Breast epithelium (tissue), 4 donors: Measurements from ENCODE around the gene STX2. TPM values are rescaled to one million over a fixed set of nuclear protein-coding genes. Genes with fewer than 3 reads are reported as not detected.
"Not testable (repeated sequence)": the region's sequence is repeated elsewhere in the genome, so short reads cannot be mapped to it uniquely, and the experiment has no call there.

Source experiments
- DNase-seq, 2 donors: peaks; one replicate each; pipeline ENCODE4 v3.0.0-alpha.2; 2019; ENCODE audit warnings: low spot score in 2 of 2
- H3K27ac ChIP-seq, 2 donors: fragments of 200-600 bp; sonication (generic) in 1 of 2; one replicate each; pipeline ENCODE4 v1.5.1; 2016 to 2019; ENCODE audit warnings: mild to moderate bottlenecking in 1 of 2
- H3K27me3 ChIP-seq, 2 donors: fragments of 200-600 bp; sonication (generic) in 1 of 2; one replicate each; pipeline versions ENCODE4 v1.5.1 to v1.6.0; 2017 to 2019; ENCODE audit warnings: control low read depth in 1 of 2, mild to moderate bottlenecking in 1 of 2
- H3K36me3 ChIP-seq: fragments of 200-600 bp; one replicate; pipeline ENCODE4 v1.5.1; 2019
- H3K4me1 ChIP-seq, 2 donors: fragments of 200-600 bp; sonication (generic); one replicate each; pipeline ENCODE4 v1.5.1; 2016 to 2019; ENCODE audit warnings: control low read depth in 1 of 2
- H3K4me3 ChIP-seq, 3 donors: fragments of 200-600 bp; sonication (generic); 1 replicate in 2 of 3; 2 replicates in 1 of 3; pipeline ENCODE4 v1.5.1; 2016 to 2019; ENCODE audit warnings: mild to moderate bottlenecking in 3 of 3, moderate library complexity in 2 of 3
- H3K9me3 ChIP-seq, 2 donors: fragments of 200-600 bp; sonication (generic) in 1 of 2; one replicate each; pipeline ENCODE4 v1.5.1; 2016 to 2019; ENCODE audit warnings: control low read depth in 1 of 2
- CTCF ChIP-seq, 3 donors: fragments of 450-650 bp; IDR thresholded peaks; one replicate each; pipeline ENCODE4 v1.5.1; 2016 to 2017; ENCODE audit warnings: antibody characterized with exemption in 3 of 3, mild to moderate bottlenecking in 3 of 3, moderate library complexity in 3 of 3
- POLR2A ChIP-seq: fragments of 450-650 bp; IDR thresholded peaks from one replicate; pipeline ENCODE4 v1.6.1; 2016; ENCODE audit warnings: antibody characterized with exemption, mild to moderate bottlenecking, moderate library complexity
- POLR2AphosphoS5 ChIP-seq, 3 donors: sonication (generic); formaldehyde crosslinking; IDR thresholded peaks; one replicate each; pipeline ENCODE4 v1.6.1; 2017; ENCODE audit warnings: antibody characterized with exemption in 3 of 3
- intact Hi-C: fragments of 100-400 bp; cut with DNase I; formaldehyde crosslinking; loops from one replicate; pipeline ENCODE4 v1.15.1; 2023; ENCODE audit warnings: low total_unique reads
- total RNA-seq, 3 donors: library from RNA; depleted of rRNA; stranded (reverse); fragments of >200 nt; gene quantifications; one replicate each; pipeline ENCODE4 v1.1.0, GENCODE V29; 2016

Gene STX2
- total RNA-seq, 3 donors from 2014 or later: 11.6 to 23.2 (median 15.4) TPM

GRCh38 chr12:130868412-130868811, 29.4 kb upstream of the STX2 start:
- Histone ChIP-seq H3K36me3 (no peaks in the 10 kb centered on the region), H3K27me3 (no peaks in the 10 kb centered on the region), H3K27ac (no peak overlapping the region), H3K4me3 (no peak overlapping the region), H3K4me1 (peaks cover 0 to 7% of the 10 kb centered on the region in 2 donors), H3K9me3 (no peaks in the 10 kb centered on the region)
- DNase-seq: no peak
- intact Hi-C loops: no loop called here
- TF ChIP-seq POLR2AphosphoS5 (IDR thresholded peaks at IDR 0.05): no peak
- TF ChIP-seq POLR2A: no peak
- TF ChIP-seq CTCF (IDR thresholded peaks at IDR 0.05): no peak

GRCh38 chr12:130863298-130863697, 24.2 kb upstream of the STX2 start:
- intact Hi-C loops: no loop called here
- Histone ChIP-seq H3K4me1 (no peaks in the 10 kb centered on the region), H3K9me3 (no peaks in the 10 kb centered on the region), H3K4me3 (no peak overlapping the region), H3K27ac (no peak overlapping the region), H3K36me3 (no peaks in the 10 kb centered on the region), H3K27me3 (no peaks in the 10 kb centered on the region)
- no peak for TF ChIP-seq POLR2A
- TF ChIP-seq POLR2AphosphoS5 (IDR thresholded peaks at IDR 0.05): no peak
- TF ChIP-seq CTCF (IDR thresholded peaks at IDR 0.05): no peak
- DNase-seq: no peak

GRCh38 chr12:130862771-130863170, 23.7 kb upstream of the STX2 start:
- intact Hi-C loops, H3K27me3 ChIP-seq, H3K27ac ChIP-seq, H3K36me3 ChIP-seq, DNase-seq, H3K4me3 ChIP-seq, H3K4me1 ChIP-seq, H3K9me3 ChIP-seq: not testable (repeated sequence)

GRCh38 chr12:130862161-130862560, 23.1 kb upstream of the STX2 start:
- H3K4me3 ChIP-seq: no peak overlapping the region
- H3K4me1 ChIP-seq: no peaks in the 10 kb centered on the region
- H3K36me3 ChIP-seq: no peaks in the 10 kb centered on the region
- no peak for DNase-seq
- intact Hi-C loops: no loop called here
- H3K27ac ChIP-seq: no peak overlapping the region
- no peak for TF ChIP-seq CTCF (IDR thresholded peaks at IDR 0.05)
- TF ChIP-seq POLR2AphosphoS5 (IDR thresholded peaks at IDR 0.05): no peak
- TF ChIP-seq POLR2A: no peak
- no peaks in the 10 kb centered on the region for H3K9me3 ChIP-seq
- no peaks in the 10 kb centered on the region for H3K27me3 ChIP-seq

GRCh38 chr12:130860311-130860710, 21.3 kb upstream of the STX2 start:
- no peaks in the 10 kb centered on the region for H3K9me3 ChIP-seq
- no peaks in the 10 kb centered on the region for H3K4me1 ChIP-seq
- no peak overlapping the region for H3K4me3 ChIP-seq
- TF ChIP-seq POLR2A (no peak), CTCF (IDR thresholded peaks at IDR 0.05) (no peak), POLR2AphosphoS5 (IDR thresholded peaks at IDR 0.05) (no peak)
- DNase-seq: no peak
- H3K36me3 ChIP-seq: no peaks in the 10 kb centered on the region
- H3K27ac ChIP-seq: no peak overlapping the region
- H3K27me3 ChIP-seq: no peaks in the 10 kb centered on the region
- intact Hi-C loops: no loop called here

- intact Hi-C loops: no loop called here
- no peak for DNase-seq
- H3K27ac ChIP-seq: no peak overlapping the region
- TF ChIP-seq CTCF (IDR thresholded peaks at IDR 0.05) (no peak), POLR2AphosphoS5 (IDR thresholded peaks at IDR 0.05) (no peak), POLR2A (no peak)
- no peaks in the 10 kb centered on the region for H3K9me3 ChIP-seq
- no peak overlapping the region for H3K4me3 ChIP-seq
- no peaks in the 10 kb centered on the region for H3K4me1 ChIP-seq
- H3K36me3 ChIP-seq: no peaks in the 10 kb centered on the region
- no peaks in the 10 kb centered on the region for H3K27me3 ChIP-seq
Measured at GRCh38 chr12:130859161-130859560, 20.1 kb upstream of the STX2 start.
